SK-MEL-5 (cell line): ENCODE data around the gene IPPK. TPM values are rescaled to one million over a fixed set of nuclear protein-coding genes. Genes with fewer than 3 reads are reported as not detected.
A peak's percentile ranks its signal among the peaks of the same experiment; 100 is the strongest.

Experiments
- DNase-seq: peaks from one replicate; pipeline ENCODE4 v3.0.0-alpha.2; 2016; ENCODE audit warnings: low read depth, low spot score
- in situ Hi-C: cut with HindIII; loops from 2 replicates; pipeline ENCODE4 v1.10.0; 2016; ENCODE audit warnings: low sequenced_read_pairs, high pct_unique_total_duplicates, low pct_unique_long_range_greater_than_20kb
- polyA plus RNA-seq, 2 experiments: library from polyadenylated mRNA; depleted of rRNA; stranded (reverse); fragments of >200 nt; gene quantifications; 2 replicates each; pipeline ENCODE4 v1.2.3, GENCODE V29; 2015
- total RNA-seq: library from RNA; depleted of rRNA; stranded (reverse); fragments of >200 nt; shearing (Covaris generic); gene quantifications from 2 replicates; pipeline ENCODE4 v1.2.3, GENCODE V29; 2014; rRNA removed

The IPPK gene, protein sequence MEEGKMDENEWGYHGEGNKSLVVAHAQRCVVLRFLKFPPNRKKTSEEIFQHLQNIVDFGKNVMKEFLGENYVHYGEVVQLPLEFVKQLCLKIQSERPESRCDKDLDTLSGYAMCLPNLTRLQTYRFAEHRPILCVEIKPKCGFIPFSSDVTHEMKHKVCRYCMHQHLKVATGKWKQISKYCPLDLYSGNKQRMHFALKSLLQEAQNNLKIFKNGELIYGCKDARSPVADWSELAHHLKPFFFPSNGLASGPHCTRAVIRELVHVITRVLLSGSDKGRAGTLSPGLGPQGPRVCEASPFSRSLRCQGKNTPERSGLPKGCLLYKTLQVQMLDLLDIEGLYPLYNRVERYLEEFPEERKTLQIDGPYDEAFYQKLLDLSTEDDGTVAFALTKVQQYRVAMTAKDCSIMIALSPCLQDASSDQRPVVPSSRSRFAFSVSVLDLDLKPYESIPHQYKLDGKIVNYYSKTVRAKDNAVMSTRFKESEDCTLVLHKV
- total RNA-seq, result 14.8 and 17.9 TPM in 2 replicates
- 10.6 and 18.8 TPM in 2 replicates for polyA plus RNA-seq (2015; cell fraction: cytosol; rRNA removed)
- polyA plus RNA-seq (2015; cell fraction: nucleus; rRNA removed), result 20.2 and 21.1 TPM in 2 replicates

DNA sequence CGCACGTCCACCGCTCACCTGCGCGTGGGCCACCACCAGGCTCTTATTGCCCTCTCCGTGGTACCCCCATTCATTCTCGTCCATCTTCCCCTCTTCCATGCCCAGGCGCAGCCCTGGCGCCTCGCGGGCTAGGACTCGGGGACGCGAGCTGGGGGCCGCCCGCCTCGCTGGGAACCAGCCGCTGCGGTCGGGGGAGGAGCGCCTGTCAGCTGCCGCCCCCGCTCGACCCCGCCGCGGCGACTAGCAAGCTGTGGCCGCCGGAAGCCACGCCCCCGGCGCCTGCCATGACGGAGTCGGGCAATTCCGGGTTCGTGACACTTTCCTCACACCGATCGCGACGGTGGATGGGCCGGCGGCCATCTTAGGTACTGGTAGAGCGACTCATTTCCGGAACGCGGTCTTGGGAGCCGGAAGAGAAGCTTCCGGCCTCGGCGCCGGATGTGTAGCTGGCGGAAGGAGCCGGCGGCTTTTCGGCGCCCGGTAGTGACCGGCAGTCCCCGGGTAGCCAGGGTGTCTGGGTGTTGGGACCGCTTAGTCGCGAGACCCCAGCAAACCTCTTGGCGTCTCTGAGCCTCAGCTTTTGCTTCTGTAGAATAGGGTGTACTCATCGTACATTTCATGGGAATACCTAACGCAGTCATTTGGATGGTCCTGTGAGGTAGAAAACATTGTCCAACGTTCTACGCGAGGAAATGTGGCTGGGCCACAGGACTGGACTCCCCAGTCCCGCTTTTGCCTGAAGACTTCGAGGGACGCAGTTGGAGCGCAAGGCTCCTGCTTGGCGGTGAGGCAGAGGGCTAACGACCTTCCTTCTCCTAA is at the start of gene IPPK:
Gene IPPK (minus strand): TSS at position 242 of the 819 bp plus-strand sequence. CDS start 143 bp downstream, at position 99.
- in situ Hi-C loops, result no loop called here
- peak; percentile 99 for DNase-seq

DNA sequence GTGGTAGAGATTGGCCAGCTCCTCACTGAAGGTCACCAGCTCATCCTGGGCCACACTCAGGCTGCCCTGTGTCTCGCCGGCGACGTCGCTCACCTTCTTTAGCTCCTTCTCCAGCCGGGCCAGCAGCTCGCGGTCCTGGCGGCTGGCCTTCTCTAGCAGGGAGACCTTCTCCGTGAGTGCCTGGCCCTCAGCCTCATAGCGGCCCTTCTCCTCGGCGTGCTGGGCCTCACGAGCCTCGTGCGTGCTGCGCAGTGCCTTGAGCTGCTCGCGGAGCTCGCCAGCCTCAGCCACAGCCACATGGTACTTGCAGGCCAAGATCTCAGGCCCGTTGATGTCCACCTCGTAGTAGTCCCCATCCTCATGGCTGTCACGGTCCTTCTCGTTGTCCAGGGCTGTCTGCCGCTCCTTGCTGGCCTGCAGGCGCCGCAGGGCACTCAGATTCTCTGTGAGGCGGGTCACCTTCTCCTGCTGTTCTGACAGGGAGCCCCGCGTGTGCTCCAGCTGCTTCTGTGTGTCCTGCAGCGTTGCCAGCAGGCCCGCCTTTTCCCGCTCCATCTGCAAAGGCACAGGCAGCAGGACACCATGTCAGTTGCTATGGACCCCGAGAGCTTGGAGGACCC is 49.2 kb upstream of the IPPK start:
- DNase-seq, result no peak
- in situ Hi-C loops, result no loop called here

DNA sequence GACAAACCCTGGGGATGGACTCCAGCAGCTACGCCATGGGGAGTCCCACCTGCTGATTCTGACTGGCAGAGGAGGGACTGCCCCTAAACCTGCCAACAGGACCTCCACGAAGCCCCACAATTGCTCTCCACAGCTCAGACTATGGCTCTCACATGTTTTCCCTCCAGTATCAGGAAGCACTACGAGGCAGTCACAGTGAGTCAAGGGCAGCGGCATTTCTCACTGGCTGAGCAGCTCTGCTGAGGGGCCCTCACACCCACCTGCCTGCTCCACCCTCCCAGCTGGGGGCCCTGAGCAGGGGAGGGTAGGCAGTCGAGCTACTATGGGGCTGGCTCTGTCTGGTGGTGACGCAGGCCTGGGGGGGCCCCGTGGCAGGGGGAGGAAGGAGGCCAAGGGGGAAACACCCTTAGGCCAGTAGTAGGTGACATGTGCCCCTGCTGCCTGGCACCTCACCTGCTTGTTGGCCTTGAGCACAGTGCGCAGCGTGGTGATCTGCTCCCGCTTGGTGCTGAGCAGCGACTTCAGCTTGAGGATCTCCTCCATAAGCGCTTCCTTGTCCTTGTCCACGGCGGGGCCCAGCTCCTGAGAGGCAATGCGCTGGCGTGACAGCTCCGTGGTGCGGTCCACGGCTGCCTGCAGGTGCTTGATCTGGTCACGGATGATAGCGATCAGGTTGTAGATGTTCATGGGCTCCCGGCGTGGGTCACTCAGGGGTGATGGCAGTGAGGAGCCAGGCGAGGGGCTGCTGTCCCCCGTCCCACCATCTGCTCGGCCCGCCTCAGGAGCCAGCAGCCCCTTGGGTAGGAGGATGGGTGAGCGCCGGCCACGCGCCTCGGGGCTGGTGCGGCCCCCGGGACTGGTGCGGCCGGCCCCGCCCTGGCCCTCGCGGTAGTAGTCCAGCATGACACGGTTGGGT is 48.4 kb upstream of the IPPK start:
- DNase-seq, result no peak
- in situ Hi-C loops, result no loop called here

DNA sequence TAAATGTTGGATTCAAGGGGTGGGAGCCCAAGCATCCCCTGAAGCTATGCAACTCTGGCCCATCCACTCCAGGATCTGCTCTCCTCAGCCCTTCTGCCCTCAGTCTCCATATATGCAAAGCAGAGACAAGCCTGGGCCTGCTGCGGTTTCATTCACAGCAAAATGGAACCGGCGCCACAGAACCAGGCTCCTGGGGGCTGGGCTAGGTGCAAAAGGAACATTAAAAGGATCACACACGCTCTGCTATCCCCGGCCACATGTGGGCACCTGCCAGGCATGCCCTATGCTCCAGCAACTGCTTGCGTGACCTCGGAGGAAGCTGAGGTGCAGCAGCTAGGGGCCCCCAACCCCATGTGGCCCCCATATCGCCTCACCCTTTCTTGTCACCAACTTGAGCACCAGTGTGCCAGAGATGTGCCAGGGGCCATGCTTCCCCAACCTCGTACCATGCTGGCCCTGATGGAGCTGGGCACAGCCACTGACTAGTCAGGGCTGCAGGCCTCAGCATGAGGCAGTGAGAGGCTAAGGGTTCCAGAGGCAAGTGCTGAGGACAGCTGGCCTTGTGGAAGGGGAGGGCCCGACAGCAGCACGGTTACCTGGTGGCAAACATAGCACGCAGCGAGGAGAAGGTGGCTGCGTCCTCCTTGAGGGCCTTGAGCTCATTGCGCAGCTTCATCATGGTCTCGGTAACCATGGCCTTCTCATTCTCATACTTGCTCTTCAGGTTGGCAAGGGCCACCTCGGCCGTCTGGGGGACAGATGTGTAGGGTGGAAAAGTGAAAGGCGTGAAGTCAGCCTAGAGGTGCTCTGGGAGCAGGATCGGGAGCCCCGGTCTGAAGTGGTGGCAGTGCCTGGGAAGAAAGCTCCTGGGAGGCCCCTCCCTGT is 47.5 kb upstream of the IPPK start:
- in situ Hi-C loops, result no loop called here
- no peak for DNase-seq

DNA sequence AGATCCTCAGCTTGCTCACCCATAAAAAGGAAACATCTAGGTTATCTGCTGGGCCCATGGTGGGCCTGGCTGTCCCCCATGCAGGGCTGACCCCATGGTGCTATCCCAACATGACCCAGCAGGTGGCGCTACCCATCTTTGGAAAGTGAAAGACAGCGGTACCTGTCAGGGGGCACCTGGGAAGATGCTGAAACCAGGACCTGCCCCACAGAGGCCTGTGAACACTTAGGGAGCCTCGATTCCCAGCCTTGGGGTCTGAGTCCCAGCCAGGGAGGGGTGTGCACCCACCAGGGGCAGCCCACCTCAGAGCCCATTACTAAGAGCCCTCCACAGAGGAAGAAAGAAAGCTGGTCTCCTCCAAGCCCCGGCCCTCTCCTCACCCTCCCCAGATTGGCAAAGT is 46.6 kb upstream of the IPPK start:
- DNase-seq, result peak; percentile 65
- in situ Hi-C loops, result no loop called here

DNA sequence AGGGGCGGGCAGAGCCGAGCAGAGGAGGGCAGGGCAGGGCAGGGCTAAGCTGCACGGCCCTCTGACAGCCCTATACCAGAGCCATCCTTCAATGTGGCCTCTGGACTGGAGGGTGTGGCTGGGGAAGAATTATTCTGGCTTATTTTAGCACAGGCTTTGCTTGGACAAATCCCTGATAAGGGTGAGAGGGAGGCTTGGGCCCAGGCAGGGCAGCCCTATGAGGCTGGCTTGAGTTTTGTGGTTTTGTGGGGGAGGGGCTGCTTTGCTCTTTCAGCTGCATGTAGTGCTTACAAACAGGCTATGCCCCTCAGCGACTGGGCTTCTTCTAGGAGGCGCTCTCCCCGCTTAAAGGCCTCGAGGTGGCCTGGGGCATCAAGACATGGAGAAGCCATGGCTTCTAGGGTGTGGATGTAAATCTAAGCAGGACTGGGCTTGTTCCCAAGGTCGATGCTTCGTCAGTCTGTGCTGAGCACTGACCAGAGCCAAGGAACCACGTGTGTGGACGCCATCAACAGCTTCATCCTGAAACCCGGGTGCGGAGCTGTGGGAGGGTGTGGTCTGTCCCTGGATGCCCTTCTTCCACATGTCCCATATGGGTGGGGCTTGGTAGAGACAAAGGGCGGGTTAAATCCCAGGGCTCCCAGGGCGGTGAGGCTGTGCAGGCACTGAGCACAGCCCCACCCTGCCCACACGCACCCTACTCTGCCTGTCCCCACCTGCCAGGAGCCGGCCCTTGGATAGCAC is 45.7 kb upstream of the IPPK start:
- in situ Hi-C loops, result no loop called here
- DNase-seq, result no peak

DNA sequence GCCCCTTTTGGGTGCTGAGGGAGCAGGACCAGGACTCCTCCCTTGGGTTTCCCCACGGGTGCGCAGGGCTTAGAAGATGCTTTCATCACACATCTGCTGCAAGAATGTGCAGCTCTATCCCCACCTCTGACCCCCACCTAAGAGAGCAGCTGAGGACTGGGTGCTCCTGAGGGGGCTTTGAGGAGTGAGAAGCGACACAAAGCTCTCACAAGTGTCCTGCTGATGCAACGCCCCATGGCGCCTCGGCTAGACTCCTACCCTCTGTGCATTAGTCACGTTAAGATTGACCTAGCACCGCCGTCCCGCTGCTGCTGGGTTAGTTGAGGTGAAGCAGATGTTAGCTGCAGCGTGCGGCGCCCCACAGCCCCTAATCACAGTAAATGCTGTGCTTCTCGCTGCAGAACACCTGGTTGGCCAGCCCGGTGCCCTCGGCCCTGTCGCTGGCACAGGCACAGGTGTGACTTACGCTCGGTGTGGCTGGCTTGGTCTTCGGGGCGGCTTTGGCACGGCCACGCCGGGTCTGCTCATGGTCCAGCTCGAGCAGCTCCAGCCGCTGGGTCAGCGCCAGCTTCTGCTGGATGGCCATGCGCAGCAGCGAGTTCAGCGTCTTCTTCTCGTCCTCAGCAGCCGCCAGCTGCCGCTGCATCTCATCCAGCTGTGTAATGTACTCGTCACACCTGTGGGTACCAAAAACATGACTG is 45.0 kb upstream of the IPPK start:
- DNase-seq, result no peak
- in situ Hi-C loops, result no loop called here

DNA sequence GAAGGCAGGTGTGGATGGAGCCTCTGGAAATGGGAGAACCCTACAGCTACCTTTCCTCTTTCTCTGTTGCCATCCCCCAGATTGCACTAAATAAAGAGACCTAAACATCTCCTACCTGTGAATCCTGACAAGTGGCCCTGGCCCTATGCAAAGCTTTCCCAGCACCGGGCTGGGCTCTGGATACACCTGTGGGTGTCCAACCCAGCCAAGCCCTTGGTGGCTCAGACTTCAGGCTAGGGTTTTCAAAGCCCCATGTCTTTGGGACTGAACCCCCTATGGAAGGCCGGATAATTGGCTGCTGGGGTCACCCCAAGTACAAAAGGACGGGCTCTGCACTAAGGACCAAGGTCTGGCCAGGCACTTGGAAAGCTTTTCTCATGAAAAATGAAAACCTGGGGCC is 44.1 kb upstream of the IPPK start:
- DNase-seq, result no peak
- in situ Hi-C loops, result no loop called here

DNA sequence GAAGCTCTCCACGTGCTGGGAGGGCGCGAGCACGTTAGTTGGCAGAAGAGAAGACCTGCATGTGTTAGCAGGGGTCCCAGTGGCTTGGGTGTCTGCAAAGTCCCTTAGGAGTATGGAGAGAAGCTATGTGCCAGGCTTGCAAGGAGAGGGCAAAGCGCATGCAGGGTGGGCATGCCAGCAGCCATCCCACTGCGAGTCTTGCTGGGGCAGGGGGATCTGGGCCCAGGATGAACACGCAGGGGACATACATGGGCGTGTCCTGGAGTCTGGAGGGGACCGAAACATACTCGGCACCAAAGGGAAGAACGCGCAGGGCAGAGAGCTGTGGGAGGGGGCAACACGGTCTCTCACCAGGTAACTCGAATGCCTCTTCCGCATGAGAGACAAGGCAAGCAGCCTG is 43.6 kb upstream of the IPPK start:
- DNase-seq, result no peak
- in situ Hi-C loops, result no loop called here

DNA sequence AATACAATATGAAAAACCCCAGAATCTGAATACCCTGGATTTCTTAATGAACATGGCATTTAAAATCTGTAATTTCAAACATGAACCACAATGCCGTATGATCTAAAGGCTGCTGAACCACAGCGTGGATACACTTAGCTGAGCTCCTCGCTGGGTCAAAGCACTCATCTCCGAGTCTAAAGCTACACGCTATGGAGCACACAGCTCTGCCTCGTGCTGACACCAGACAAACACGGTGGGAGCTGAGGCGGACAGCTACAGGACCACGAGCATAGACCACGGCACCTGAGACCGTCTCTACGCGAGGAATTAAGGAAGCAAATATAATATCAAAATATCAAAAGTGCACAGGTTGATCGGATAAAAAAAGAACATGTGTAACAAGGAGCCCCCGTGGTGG is 42.8 kb upstream of the IPPK start:
- in situ Hi-C loops, result no loop called here
- no peak for DNase-seq

DNA sequence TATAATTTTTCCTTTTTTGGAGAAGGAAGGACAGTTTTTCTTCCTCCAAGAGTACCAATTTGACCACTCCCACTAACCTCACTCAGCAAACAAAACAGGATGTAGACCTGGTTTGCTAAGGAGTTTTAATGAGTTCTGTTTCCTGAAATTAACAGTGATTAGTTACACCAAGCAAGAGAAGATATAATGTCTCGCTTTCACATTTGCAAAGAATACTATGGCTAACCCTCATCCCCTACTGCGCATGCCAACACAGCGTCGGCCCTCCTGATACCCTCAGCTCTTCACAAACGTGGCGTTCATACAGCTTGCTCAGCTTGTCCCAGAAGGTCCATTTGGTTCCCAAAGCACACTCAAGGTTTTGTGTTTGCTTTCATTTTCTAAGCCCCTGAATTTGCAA is 41.9 kb upstream of the IPPK start:
- DNase-seq, result no peak
- in situ Hi-C loops, result no loop called here

DNA sequence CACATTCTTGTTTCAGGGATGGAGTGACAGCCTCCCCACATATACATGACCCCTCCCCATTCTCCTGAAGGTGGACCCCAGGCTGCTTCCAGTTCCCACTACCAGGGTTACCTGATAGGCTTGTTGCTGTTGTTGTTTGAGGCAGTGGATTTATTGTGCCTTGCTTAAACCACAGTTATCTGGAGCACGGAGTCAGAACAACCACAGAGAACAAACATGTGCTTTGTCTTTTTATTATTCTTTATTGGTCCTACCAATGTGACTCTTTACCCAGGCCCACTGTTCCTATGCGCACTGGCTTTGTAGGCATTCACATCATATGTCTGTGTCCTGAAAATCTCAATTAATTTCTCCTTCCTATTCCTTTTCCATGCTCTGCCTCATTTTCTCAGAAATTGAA is 41.2 kb upstream of the IPPK start:
- peak; percentile 72 for DNase-seq
- in situ Hi-C loops, result no loop called here

DNA sequence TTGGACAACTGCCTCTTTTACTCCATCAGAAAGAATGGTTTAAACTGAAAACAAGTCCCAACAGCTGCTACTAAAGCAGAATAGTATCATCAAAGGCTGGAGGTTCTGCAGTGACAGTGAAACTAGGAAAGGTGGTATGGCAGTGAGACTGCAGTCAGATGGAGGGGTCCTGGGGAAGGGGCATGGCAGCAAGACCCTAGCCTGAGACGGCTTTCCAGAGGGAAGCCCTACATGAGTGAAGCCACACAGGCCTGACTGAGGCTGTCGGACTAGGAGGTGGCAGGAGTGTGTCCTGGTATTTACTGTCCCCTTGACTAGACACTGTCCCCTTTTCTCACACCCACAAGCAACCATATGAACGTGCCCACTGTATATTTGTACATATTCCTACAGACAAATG is 40.4 kb upstream of the IPPK start:
- in situ Hi-C loops, result no loop called here
- DNase-seq, result no peak

DNA sequence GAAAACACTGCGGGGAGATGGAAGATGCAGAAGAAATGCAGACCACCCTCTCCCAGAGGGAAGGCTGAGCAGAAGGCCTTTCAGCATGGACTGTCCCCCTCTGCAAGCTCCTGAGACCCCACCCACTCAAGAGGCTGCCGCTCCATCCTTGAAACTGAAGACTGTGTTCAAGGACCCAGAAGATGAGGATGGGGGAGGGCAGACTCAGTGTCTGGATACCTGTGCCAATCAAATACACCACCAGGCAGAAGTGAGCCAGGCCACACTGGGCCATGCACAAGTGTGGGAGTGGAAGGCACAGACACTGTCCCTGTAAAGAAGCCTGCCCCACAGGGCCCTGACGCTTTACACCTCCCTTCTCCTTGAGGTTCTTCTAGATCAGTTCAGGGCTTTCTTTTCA is 40.0 kb upstream of the IPPK start:
- no peak for DNase-seq
- in situ Hi-C loops, result no loop called here

DNA sequence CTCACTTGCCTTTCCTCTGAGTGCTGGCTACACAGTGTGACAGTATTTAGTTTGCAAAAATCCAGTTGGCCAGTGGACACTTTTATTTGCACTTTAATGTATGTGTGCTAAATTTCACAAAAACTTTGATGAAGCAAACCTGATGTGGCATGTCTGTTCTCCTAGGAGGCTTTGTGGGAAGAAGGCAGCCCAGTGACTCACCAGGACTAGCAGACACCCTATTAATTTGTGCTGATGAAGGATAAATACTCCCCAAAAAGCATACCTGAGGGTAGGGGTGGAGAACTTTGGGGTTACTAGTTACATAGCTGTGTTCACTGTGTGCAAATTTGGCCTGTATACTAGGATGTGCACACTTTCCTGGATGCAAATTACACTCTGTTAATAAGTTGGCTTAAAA is 39.3 kb upstream of the IPPK start:
- DNase-seq, result no peak
- in situ Hi-C loops, result no loop called here
